HG02571 (cell line): ENCODE results near the gene CYP26B1.

Experiments
- ATAC-seq: cut with Tn5 transposase; IDR thresholded peaks from one replicate; pipeline ENCODE4 v1.9.1; 2021; ENCODE audit warnings: mild to moderate bottlenecking, moderate library complexity; ENCODE audit not compliant: unreplicated experiment

CYP26B1 gene

GRCh38 chr2:72130659-72131360, 16.9 kb downstream of the CYP26B1 start:
- no peak for ATAC-seq

GRCh38 chr2:72129681-72130340, 17.9 kb downstream of the CYP26B1 start:
- ATAC-seq = no peak

GRCh38 chr2:72128843-72129227, 18.8 kb downstream of the CYP26B1 start:
- ATAC-seq = no peak

GRCh38 chr2:72128059-72128842, 19.4 kb downstream of the CYP26B1 start:
- no peak for ATAC-seq

- ATAC-seq = no peak
Measured at GRCh38 chr2:72127401-72128058, 20.1 kb downstream of the CYP26B1 start.

- no peak for ATAC-seq
Measured at GRCh38 chr2:72126186-72127100, 21.2 kb downstream of the CYP26B1 start.

- ATAC-seq = no peak
Measured at GRCh38 chr2:72124376-72124775, 23.3 kb downstream of the CYP26B1 start.

GRCh38 chr2:72121153-72121552, 26.5 kb downstream of the CYP26B1 start:
- ATAC-seq = no peak

- no peak for ATAC-seq
Measured at GRCh38 chr2:72118951-72119350, 28.7 kb downstream of the CYP26B1 start.

- ATAC-seq = no peak
Measured at GRCh38 chr2:72118386-72118785, 29.3 kb downstream of the CYP26B1 start.

GRCh38 chr2:72117718-72118117, 29.9 kb downstream of the CYP26B1 start:
- no peak for ATAC-seq

- no peak for ATAC-seq
Measured at GRCh38 chr2:72117029-72117428, 30.6 kb downstream of the CYP26B1 start.

GRCh38 chr2:72116081-72116533, 31.6 kb downstream of the CYP26B1 start:
- ATAC-seq = no peak

- no peak for ATAC-seq
Measured at GRCh38 chr2:72115110-72116080, 32.3 kb downstream of the CYP26B1 start.

GRCh38 chr2:72114693-72115051, 33.0 kb downstream of the CYP26B1 start:
- no peak for ATAC-seq

GRCh38 chr2:72113847-72114692, 33.6 kb downstream of the CYP26B1 start:
- no peak for ATAC-seq

- no peak for ATAC-seq
Measured at GRCh38 chr2:72112981-72113846, 34.4 kb downstream of the CYP26B1 start.
